ENCODE results near the gene CYP4F12.
"Not testable (repeated sequence)": the region's sequence is repeated elsewhere in the genome, so short reads cannot be mapped to it uniquely, and the experiment has no call there.

Gene CYP4F12

GRCh38 chr19:15650123-15650522 lies 22.8 kb upstream of the CYP4F12 start:
- not testable (repeated sequence) for DNase-seq

- no peak for DNase-seq
Measured at GRCh38 chr19:15651791-15652190, 21.1 kb upstream of the CYP4F12 start.

GRCh38 chr19:15652559-15653278 lies 20.2 kb upstream of the CYP4F12 start:
- no peak for DNase-seq

- DNase-seq: no peak
Measured at GRCh38 chr19:15656467-15656866, 16.4 kb upstream of the CYP4F12 start.

- DNase-seq: no peak
Measured at GRCh38 chr19:15663247-15663646, 9.6 kb upstream of the CYP4F12 start.

GRCh38 chr19:15666186-15666585 lies 6.7 kb upstream of the CYP4F12 start:
- DNase-seq: no peak

- DNase-seq: no peak
Measured at GRCh38 chr19:15666883-15667282, 6.0 kb upstream of the CYP4F12 start.

- no peak for DNase-seq
Measured at GRCh38 chr19:15669440-15669839, 3.4 kb upstream of the CYP4F12 start.

- no peak for DNase-seq
Measured at GRCh38 chr19:15669891-15670290, 3.0 kb upstream of the CYP4F12 start.

GRCh38 chr19:15671237-15671821 lies 1.6 kb upstream of the CYP4F12 start:
- DNase-seq: no peak

GRCh38 chr19:15671891-15672579 lies 852 bp upstream of the CYP4F12 start:
- no peak for DNase-seq

- DNase-seq: no peak
Measured at GRCh38 chr19:15673176-15673654, 328 bp downstream of the CYP4F12 start.

- no peak for DNase-seq
Measured at GRCh38 chr19:15675560-15675959, 2.7 kb downstream of the CYP4F12 start.

GRCh38 chr19:15679089-15679488 lies 6.2 kb downstream of the CYP4F12 start:
- DNase-seq: no peak

- DNase-seq: not testable (repeated sequence)
Measured at GRCh38 chr19:15679865-15680264, 7.0 kb downstream of the CYP4F12 start.

GRCh38 chr19:15680478-15681322 lies 7.8 kb downstream of the CYP4F12 start:
- DNase-seq: no peak

- DNase-seq: no peak
Measured at GRCh38 chr19:15683411-15683810, 10.5 kb downstream of the CYP4F12 start.

- DNase-seq: no peak
Measured at GRCh38 chr19:15684828-15685227, 11.9 kb downstream of the CYP4F12 start.

GRCh38 chr19:15696654-15697194 lies 23.8 kb downstream of the CYP4F12 start:
- DNase-seq: no peak

- no peak for DNase-seq
Measured at GRCh38 chr19:15701757-15702533, 29.1 kb downstream of the CYP4F12 start.

- peak; percentile 33 for DNase-seq
Measured at GRCh38 chr19:15702534-15702930, 29.6 kb downstream of the CYP4F12 start.

GRCh38 chr19:15714638-15715037 lies 41.8 kb downstream of the CYP4F12 start:
- DNase-seq: no peak

Data from EL (cell line).